ENCODE measurements around the gene INO80D. TPM values are rescaled to one million over a fixed set of nuclear protein-coding genes. Genes with fewer than 3 reads are reported as not detected.
"Not testable (repeated sequence)": the region's sequence is repeated elsewhere in the genome, so short reads cannot be mapped to it uniquely, and the experiment has no call there.

INO80D gene
- total and polyA plus RNA-seq, 8 donors: 0.46 to 67.1 (median 23.8) TPM

GRCh38 chr2:206108713-206109112, 22.7 kb upstream of the INO80D start:
- intact Hi-C loops (cut with DNase I; ENCODE audit: low total_unique reads): no loop called here
- Histone ChIP-seq H3K4me3 (no peak overlapping the region), H3K27me3 (no peaks in the 10 kb centered on the region), H3K36me3 (peaks cover 0 to 20% (median 6%) of the 10 kb centered on the region in 4 donors), H3K9me3 (peaks cover 0 to 5% (median 0%) of the 10 kb centered on the region in 4 donors), H3K27ac (no peak overlapping the region), H3K4me1 (no peaks in the 10 kb centered on the region)
- WGBS, 5 donors: 61 to 74% (median 71%) methylated on average over 7 of the region's 7 CpGs
- TF ChIP-seq POLR2AphosphoS5 (IDR thresholded peaks at IDR 0.05) (no peak), CTCF (IDR thresholded peaks at IDR 0.05) (no peak), POLR2A (IDR thresholded peaks at IDR 0.05) (no peak)
- no peak for DNase-seq

- no peaks in the 10 kb centered on the region for H3K4me1 ChIP-seq
Observed at GRCh38 chr2:206105541-206105940, 19.6 kb upstream of the INO80D start.

GRCh38 chr2:206105038-206105437, 19.1 kb upstream of the INO80D start:
- no peaks in the 10 kb centered on the region for H3K27me3 ChIP-seq
- TF ChIP-seq POLR2A (IDR thresholded peaks at IDR 0.05): no peak
- TF ChIP-seq POLR2AphosphoS5 (IDR thresholded peaks at IDR 0.05): no peak
- no peak for TF ChIP-seq CTCF (IDR thresholded peaks at IDR 0.05)
- no peak for TF ChIP-seq EP300 (IDR thresholded peaks at IDR 0.05)
- H3K9me3 ChIP-seq: no peaks in the 10 kb centered on the region
- 87 to 95% (median 92%) methylated on average over 4 of the region's 4 CpGs for WGBS, 5 donors
- peaks cover 0 to 14% (median 3%) of the 10 kb centered on the region in 4 donors for H3K36me3 ChIP-seq
- H3K4me3 ChIP-seq: no peak overlapping the region
- intact Hi-C loops (cut with DNase I; ENCODE audit: low total_unique reads): no loop called here
- DNase-seq: no peak
- no peaks in the 10 kb centered on the region for H3K4me1 ChIP-seq
- H3K27ac ChIP-seq: no peak overlapping the region

More at GRCh38 chr2:206105541-206105940, 19.6 kb upstream of the INO80D start:
- no peak overlapping the region for H3K4me3 ChIP-seq
- WGBS, 5 donors: 92 to 98% (median 97%) methylated on average over 5 of the region's 5 CpGs
- no peak for DNase-seq
- H3K9me3 ChIP-seq: no peaks in the 10 kb centered on the region
- TF ChIP-seq POLR2AphosphoS5 (IDR thresholded peaks at IDR 0.05): no peak
- no peak for TF ChIP-seq EP300 (IDR thresholded peaks at IDR 0.05)
- no peak for TF ChIP-seq POLR2A (IDR thresholded peaks at IDR 0.05)
- TF ChIP-seq CTCF (IDR thresholded peaks at IDR 0.05): no peak
- H3K27ac ChIP-seq: no peak overlapping the region
- H3K27me3 ChIP-seq: no peaks in the 10 kb centered on the region
- H3K36me3 ChIP-seq: peaks cover 0 to 14% (median 3%) of the 10 kb centered on the region in 4 donors
- intact Hi-C loops (cut with DNase I; ENCODE audit: low total_unique reads): no loop called here

GRCh38 chr2:206098872-206099271, 12.9 kb upstream of the INO80D start:
- H3K4me1 ChIP-seq; intact Hi-C loops (cut with DNase I; ENCODE audit: low total_unique reads); H3K27ac ChIP-seq: not testable (repeated sequence)

GRCh38 chr2:206098471-206098870, 12.5 kb upstream of the INO80D start:
- no peak for TF ChIP-seq POLR2AphosphoS5 (IDR thresholded peaks at IDR 0.05)
- no peak for TF ChIP-seq EP300 (IDR thresholded peaks at IDR 0.05)
- no peak for TF ChIP-seq POLR2A (IDR thresholded peaks at IDR 0.05)
- no peak for TF ChIP-seq CTCF (IDR thresholded peaks at IDR 0.05)
- Histone ChIP-seq H3K4me1 (no peaks in the 10 kb centered on the region), H3K9me3 (no peaks in the 10 kb centered on the region), H3K27me3 (no peaks in the 10 kb centered on the region), H3K36me3 (peaks cover 0 to 17% (median 2%) of the 10 kb centered on the region in 4 donors), H3K27ac (no peak overlapping the region), H3K4me3 (no peak overlapping the region)
- intact Hi-C loops (cut with DNase I; ENCODE audit: low total_unique reads): no loop called here
- 92 to 97% (median 93%) methylated on average over 9 of the region's 9 CpGs for WGBS, 5 donors
- DNase-seq: no peak

More at GRCh38 chr2:206098872-206099271, 12.9 kb upstream of the INO80D start:
- not testable (repeated sequence) for H3K9me3 ChIP-seq, H3K4me3 ChIP-seq, H3K27me3 ChIP-seq
- peak in 1 of 2 donors; percentile 35 for DNase-seq
- WGBS, 5 donors: 91 to 97% (median 93%) methylated on average over 19 of the region's 19 CpGs
- H3K36me3 ChIP-seq: peaks cover 0 to 14% (median 2%) of the 10 kb centered on the region in 4 donors

All from stomach (tissue), 9 donors.